HCT116 (cell line): ENCODE data around the gene PRKN. TPM values are rescaled to one million over a fixed set of nuclear protein-coding genes. Genes with fewer than 3 reads are reported as not detected.

Source experiments
- ATAC-seq: fragments of 200-7000 bp; cut with Tn5 transposase; 2 replicates; pipeline ENCODE4 v1.9.1; 2020; ENCODE audit warnings: mild to moderate bottlenecking, moderate library complexity
- BruUV-seq: library from RNA; stranded (reverse); fragments of 400-500 nt; replicated peaks from 2 replicates; lab custom pipeline; 2021; lab: Mats Ljungman, UMichigan
- CTCF ChIA-PET: fragments of 300-600 bp; sonication (Branson Sonifier 250); formaldehyde crosslinking; loops from one replicate; lab custom pipeline; 2021; ENCODE audit warnings: antibody characterized with exemption; lab: Charles Lee
- POLR2A ChIA-PET: fragments of 300-600, 350-600 bp; sonication (Branson Sonifier 250); formaldehyde crosslinking; loops from one replicate; lab custom pipeline; 2021; ENCODE audit warnings: antibody characterized with exemption; lab: Charles Lee
- RAD21 ChIA-PET, 2 experiments: fragments of 300-600 bp; sonication (Branson Sonifier 250); formaldehyde crosslinking; loops; one replicate each; lab custom pipeline; 2023; ENCODE audit warnings: low total read pairs in 2 of 2; ENCODE audit not compliant: uncharacterized antibody in 2 of 2, unreplicated experiment in 2 of 2, low non-redundant PET in 1 of 2; lab: Charles Lee
- DNase-seq: peaks from one replicate; pipeline ENCODE4 v3.0.0-alpha.2; 2010; ENCODE audit warnings: low read depth, low spot score
- H2AFZ ChIP-seq: fragments of 200-600 bp; shearing (Covaris generic), sonication (generic); 2 replicates; pipeline ENCODE4 v1.6.1; 2017; ENCODE audit warnings: low read depth, mixed run types, mixed read lengths, antibody characterized with exemption, low read length; ENCODE audit not compliant: poor library complexity, severe bottlenecking
- H3K27ac ChIP-seq: 2 replicates; pipeline ENCODE4 v1.5.1; 2012; ENCODE audit warnings: low read depth, low read length
- H3K27me3 ChIP-seq: fragments of 200-600 bp; sonication (generic); 2 replicates; pipeline ENCODE4 v1.6.1; 2016; ENCODE audit warnings: mixed run types, low read length, mixed read lengths; ENCODE audit not compliant: insufficient read depth
- H3K36me3 ChIP-seq, 2 experiments: fragments of 200-500 bp in 1 of 2; fragments of 200-600 bp in 1 of 2; sonication (Bioruptor generic) in 1 of 2; sonication (generic) in 1 of 2; 2 replicates each; pipeline versions ENCODE4 v1.5.1 to v1.6.1; 2014 to 2016; ENCODE audit warnings: low read length in 2 of 2, inconsistent platforms in 1 of 2, mixed read lengths in 1 of 2, mixed run types in 1 of 2; ENCODE audit not compliant: insufficient read depth in 2 of 2, control insufficient read depth in 1 of 2
- H3K4me1 ChIP-seq, 2 experiments: fragments of 200-600 bp in 1 of 2; sonication (generic) in 1 of 2; 2 replicates each; pipeline versions ENCODE4 v1.5.1 to v1.6.1; 2012 to 2017; ENCODE audit warnings: low read length in 2 of 2, inconsistent platforms in 1 of 2, mild to moderate bottlenecking in 1 of 2, mixed read lengths in 1 of 2, mixed run types in 1 of 2, moderate library complexity in 1 of 2; ENCODE audit not compliant: insufficient read depth in 2 of 2, control insufficient read depth in 1 of 2
- H3K4me2 ChIP-seq: fragments of 200-600 bp; sonication (generic); 2 replicates; pipeline ENCODE4 v1.6.1; 2017; ENCODE audit warnings: mixed run types, low read length, mixed read lengths
- H3K4me3 ChIP-seq, 2 experiments: fragments of 200-600 bp in 1 of 2; sonication (generic) in 1 of 2; replicated peaks in 1 of 2; 2 replicates each; pipeline ENCODE4 v1.5.1; 2011 to 2016; ENCODE audit warnings: low read length in 2 of 2, control low read depth in 1 of 2, low read depth in 1 of 2, mild to moderate bottlenecking in 1 of 2, mixed read lengths in 1 of 2, mixed run types in 1 of 2
- H3K79me2 ChIP-seq: fragments of 200-600 bp; sonication (generic); 2 replicates; pipeline ENCODE4 v1.6.1; 2017; ENCODE audit warnings: mild to moderate bottlenecking, mixed run types, low read length, moderate library complexity, mixed read lengths; ENCODE audit not compliant: insufficient read depth
- H3K9ac ChIP-seq: fragments of 200-600 bp; sonication (generic); 2 replicates; pipeline ENCODE4 v1.6.1; 2016; ENCODE audit warnings: low read length, mixed read lengths
- H3K9me2 ChIP-seq: fragments of 200-600 bp; sonication (generic), shearing (Covaris generic); 2 replicates; pipeline ENCODE4 v1.6.1; 2017; ENCODE audit warnings: mixed run types, mild to moderate bottlenecking, moderate library complexity; ENCODE audit not compliant: insufficient read depth
- H3K9me3 ChIP-seq, 2 experiments: fragments of 200-500 bp in 1 of 2; fragments of 200-600 bp in 1 of 2; sonication (Bioruptor generic) in 1 of 2; sonication (generic) in 1 of 2; 2 replicates each; pipeline ENCODE4 v1.6.1; 2014 to 2017; ENCODE audit warnings: low read length in 2 of 2, mixed read lengths in 2 of 2, inconsistent platforms in 1 of 2, low read depth in 1 of 2, mild to moderate bottlenecking in 1 of 2, mixed run types in 1 of 2, moderate library complexity in 1 of 2; ENCODE audit not compliant: control insufficient read depth in 1 of 2, insufficient read depth in 1 of 2
- H4K20me1 ChIP-seq: fragments of 200-600 bp; sonication (generic), shearing (Covaris generic); 2 replicates; pipeline ENCODE4 v1.6.1; 2017; ENCODE audit warnings: mixed run types, mild to moderate bottlenecking, moderate library complexity; ENCODE audit not compliant: insufficient read depth
- CBX3 ChIP-seq: IDR thresholded peaks from 2 replicates; pipeline ENCODE4 v1.6.1; 2012; ENCODE audit warnings: low read depth
- ELF1 ChIP-seq: IDR thresholded peaks from 2 replicates; pipeline ENCODE4 v1.6.1; 2012; ENCODE audit warnings: low read depth, borderline replicate concordance
- EZH2 ChIP-seq: fragments of 200-600 bp; sonication (generic); IDR thresholded peaks from 2 replicates; pipeline ENCODE4 v1.6.1; 2017; ENCODE audit warnings: antibody characterized with exemption, mixed run types
- EZH2phosphoT487 ChIP-seq: fragments of 200-600 bp; IDR thresholded peaks from 2 replicates; pipeline ENCODE4 v1.6.1; 2018; ENCODE audit warnings: antibody characterized with exemption, borderline replicate concordance
- JUND ChIP-seq: IDR thresholded peaks from 2 replicates; pipeline ENCODE4 v1.6.1; 2012
- MAX ChIP-seq: IDR thresholded peaks from 2 replicates; pipeline ENCODE4 v1.6.1; 2012
- RAD21 ChIP-seq: IDR thresholded peaks from 2 replicates; pipeline ENCODE4 v1.6.1; 2012; ENCODE audit warnings: low read depth, mild to moderate bottlenecking
- REST ChIP-seq: IDR thresholded peaks from 2 replicates; pipeline ENCODE4 v1.6.1; 2012; ENCODE audit warnings: low read depth
- SIN3A ChIP-seq: IDR thresholded peaks from 2 replicates; pipeline ENCODE4 v1.6.1; 2012; ENCODE audit warnings: low read depth
- TCF7L2 ChIP-seq: IDR thresholded peaks from 2 replicates; pipeline ENCODE4 v1.7.0; 2011; ENCODE audit warnings: borderline replicate concordance, inconsistent platforms; ENCODE audit not compliant: insufficient read depth, insufficient read length; ENCODE audit errors: extremely low read depth
- ZNF274 ChIP-seq: fragments of 200-500 bp; sonication (Bioruptor generic); IDR thresholded peaks from 2 replicates; pipeline ENCODE4 v1.6.1; 2014; ENCODE audit warnings: mild to moderate bottlenecking, low read depth, low read length, inconsistent platforms
- intact Hi-C: fragments of 100-400 bp; cut with micrococcal nuclease; formaldehyde crosslinking; loops from 2 replicates; pipeline ENCODE4 v1.10.0; 2022
- total RNA-seq: library from RNA; stranded (reverse); gene quantifications from one replicate; pipeline ENCODE4 v1.2.1, GENCODE V29; 2021; ENCODE audit not compliant: unreplicated experiment
- TF ChIP-seq, protein P1 (sequence below): IDR thresholded peaks from 2 replicates; pipeline ENCODE4 v1.6.1; 2011; ENCODE audit warnings: mild to moderate bottlenecking, low read length, moderate library complexity; ENCODE audit not compliant: insufficient replicate concordance; ENCODE audit errors: extremely low read depth

The PRKN gene
- total RNA-seq, 1 experiment from 2014 or later: 2.6 TPM

GRCh38 chr6:161745128-161745527 lies 982.4 kb downstream of the PRKN start:
- intact Hi-C loops: no loop called here
- H4K20me1 ChIP-seq: no peaks in the 10 kb centered on the region
- H3K79me2 ChIP-seq: no peaks in the 10 kb centered on the region
- no peak overlapping the region for H3K4me2 ChIP-seq
- DNase-seq: no peak
- ATAC-seq: no peak
- H3K4me3 ChIP-seq: no peak overlapping the region
- no TSS peak for BruUV-seq
- no peaks in the 10 kb centered on the region; a peak in 1 of 4 replicates for H3K4me1 ChIP-seq
- TF ChIP-seq CBX3 (no peak), RAD21 (no peak), TCF7L2 (no peak), SIN3A (no peak), ELF1 (no peak), MAX (no peak), JUND (no peak)
- TF ChIP-seq, all 23 proteins: peak for 0
- no peaks in the 10 kb centered on the region for H3K27me3 ChIP-seq
- no peak overlapping the region for H2AFZ ChIP-seq
- ChIA-PET RAD21 (no interaction called here), POLR2A (no interaction called here), CTCF (no interaction called here)
- H3K9me3 ChIP-seq: no peaks in the 10 kb centered on the region
- no peak overlapping the region for H3K9ac ChIP-seq
- no peaks in the 10 kb centered on the region for H3K9me2 ChIP-seq
- no peaks in the 10 kb centered on the region for H3K36me3 ChIP-seq
- no peak overlapping the region for H3K27ac ChIP-seq

DNA sequence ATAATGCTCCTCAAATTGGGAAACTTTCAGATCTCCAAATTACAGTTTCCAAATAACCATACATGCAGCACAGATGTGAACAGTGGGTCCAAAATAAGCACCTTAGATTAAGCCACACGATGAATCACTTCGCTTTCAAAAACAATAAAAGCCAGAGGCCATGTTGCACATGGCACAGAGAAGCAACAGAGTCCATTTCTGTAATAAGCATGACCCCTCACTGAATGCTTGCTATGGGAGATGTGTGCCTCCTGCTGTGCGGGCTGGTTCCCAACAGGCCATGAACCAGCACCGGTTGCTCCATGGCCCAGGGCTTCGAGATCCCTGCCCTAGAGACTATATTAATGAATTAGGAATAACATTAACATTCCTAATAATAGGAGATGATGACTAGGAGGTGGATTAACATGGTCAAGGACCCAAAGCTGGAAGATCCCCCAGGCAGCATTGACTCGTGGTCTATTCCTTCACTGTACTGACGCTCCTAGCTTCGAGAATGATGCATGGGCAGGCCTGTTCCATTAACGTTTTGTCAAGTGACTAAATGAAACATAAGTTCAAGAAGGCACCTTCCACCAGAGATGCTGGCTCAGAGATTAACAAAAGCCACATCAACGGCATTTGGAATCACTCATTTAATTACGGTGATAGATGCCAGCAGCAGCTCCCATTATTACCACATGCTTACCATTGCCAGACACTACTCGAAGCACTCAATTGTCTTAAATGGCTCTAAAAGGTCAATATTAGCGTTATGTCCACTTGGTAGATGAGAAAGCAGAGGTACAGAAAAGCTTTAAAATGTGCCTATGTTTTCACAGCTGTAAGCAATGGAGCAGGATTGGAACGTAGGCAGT lies 983.1 kb downstream of the PRKN start:
- CTCF ChIA-PET: no interaction called here
- Histone ChIP-seq H3K27ac (no peak overlapping the region), H2AFZ (no peak overlapping the region), H4K20me1 (no peaks in the 10 kb centered on the region), H3K36me3 (no peaks in the 10 kb centered on the region), H3K4me1 (no peaks in the 10 kb centered on the region), H3K27me3 (no peaks in the 10 kb centered on the region), H3K9me2 (no peaks in the 10 kb centered on the region), H3K79me2 (no peaks in the 10 kb centered on the region), H3K9ac (no peak overlapping the region), H3K9me3 (no peaks in the 10 kb centered on the region), H3K4me2 (no peak overlapping the region), H3K4me3 (no peak overlapping the region)
- DNase-seq (no peak), ATAC-seq (no peak)
- RAD21 ChIA-PET: no interaction called here
- intact Hi-C loops: no loop called here
- BruUV-seq: no TSS peak
- POLR2A ChIA-PET: no interaction called here
- TF ChIP-seq REST (no peak), ELF1 (no peak), EZH2 (no peak), CBX3 (no peak), EZH2phosphoT487 (no peak), ZNF274 (no peak), TCF7L2 (no peak)
- TF ChIP-seq, protein P1, sequence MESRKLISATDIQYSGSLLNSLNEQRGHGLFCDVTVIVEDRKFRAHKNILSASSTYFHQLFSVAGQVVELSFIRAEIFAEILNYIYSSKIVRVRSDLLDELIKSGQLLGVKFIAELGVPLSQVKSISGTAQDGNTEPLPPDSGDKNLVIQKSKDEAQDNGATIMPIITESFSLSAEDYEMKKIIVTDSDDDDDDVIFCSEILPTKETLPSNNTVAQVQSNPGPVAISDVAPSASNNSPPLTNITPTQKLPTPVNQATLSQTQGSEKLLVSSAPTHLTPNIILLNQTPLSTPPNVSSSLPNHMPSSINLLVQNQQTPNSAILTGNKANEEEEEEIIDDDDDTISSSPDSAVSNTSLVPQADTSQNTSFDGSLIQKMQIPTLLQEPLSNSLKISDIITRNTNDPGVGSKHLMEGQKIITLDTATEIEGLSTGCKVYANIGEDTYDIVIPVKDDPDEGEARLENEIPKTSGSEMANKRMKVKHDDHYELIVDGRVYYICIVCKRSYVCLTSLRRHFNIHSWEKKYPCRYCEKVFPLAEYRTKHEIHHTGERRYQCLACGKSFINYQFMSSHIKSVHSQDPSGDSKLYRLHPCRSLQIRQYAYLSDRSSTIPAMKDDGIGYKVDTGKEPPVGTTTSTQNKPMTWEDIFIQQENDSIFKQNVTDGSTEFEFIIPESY: no peak
